ENCODE data around the gene GATM.
A peak's percentile ranks its signal among the peaks of the same experiment; 100 is the strongest.
"Not testable (repeated sequence)": the region's sequence is repeated elsewhere in the genome, so short reads cannot be mapped to it uniquely, and the experiment has no call there.

The GATM gene

GRCh38 chr15:45349623-45350022 lies 28.7 kb downstream of the GATM start:
- DNase-seq: no peak

- DNase-seq: no peak
These were observed 30.4 kb downstream of the GATM start for GRCh38 chr15:45347989-45348388.

GRCh38 chr15:45347033-45347432 lies 31.3 kb downstream of the GATM start:
- no peak for DNase-seq

GRCh38 chr15:45346381-45346780 lies 32.0 kb downstream of the GATM start:
- no peak for DNase-seq

- no peak for DNase-seq
These were observed 35.0 kb downstream of the GATM start for GRCh38 chr15:45343258-45343860.

DNA sequence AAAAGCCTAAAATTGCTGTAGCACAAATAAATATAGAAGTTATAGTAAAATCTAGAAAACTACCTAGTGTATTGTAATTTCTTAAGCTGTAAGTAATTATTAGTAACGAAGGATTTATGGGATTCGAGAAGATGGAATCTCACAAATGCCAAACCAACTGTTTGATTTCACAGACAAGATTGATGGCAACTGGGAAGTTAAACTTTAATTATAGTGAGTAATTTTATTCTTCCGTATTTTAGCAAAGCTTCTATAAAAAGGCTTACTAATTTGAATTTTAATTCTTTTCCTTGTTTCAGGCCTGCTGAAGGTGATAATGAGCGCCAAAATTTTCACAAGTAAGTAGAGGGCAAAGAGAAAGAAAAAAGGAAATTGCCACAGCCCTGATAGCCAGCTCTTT lies 36.6 kb downstream of the GATM start:
- DNase-seq: no peak

DNA sequence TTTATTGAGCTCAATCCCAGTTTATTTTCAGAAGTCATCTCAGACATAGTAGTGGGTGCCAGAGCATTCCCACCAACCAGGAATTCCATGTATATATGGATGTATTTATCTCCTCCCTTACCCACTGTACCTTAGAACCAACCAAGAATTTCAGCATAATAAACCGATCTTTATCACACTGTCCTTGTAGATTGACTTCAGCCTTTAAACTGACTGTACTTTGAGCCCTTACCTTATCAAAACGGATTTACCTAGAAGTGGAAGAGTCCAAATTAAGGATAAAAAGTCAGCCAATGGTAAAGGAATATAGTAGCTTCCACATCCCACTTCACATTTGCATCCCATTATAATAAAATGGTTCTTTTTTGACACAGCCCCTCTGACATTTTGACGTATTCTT lies 37.9 kb downstream of the GATM start:
- DNase-seq: no peak

- DNase-seq: peak in 1 of 6 experiments; percentile 5
These were observed 39.9 kb downstream of the GATM start for GRCh38 chr15:45338417-45338816.

DNA sequence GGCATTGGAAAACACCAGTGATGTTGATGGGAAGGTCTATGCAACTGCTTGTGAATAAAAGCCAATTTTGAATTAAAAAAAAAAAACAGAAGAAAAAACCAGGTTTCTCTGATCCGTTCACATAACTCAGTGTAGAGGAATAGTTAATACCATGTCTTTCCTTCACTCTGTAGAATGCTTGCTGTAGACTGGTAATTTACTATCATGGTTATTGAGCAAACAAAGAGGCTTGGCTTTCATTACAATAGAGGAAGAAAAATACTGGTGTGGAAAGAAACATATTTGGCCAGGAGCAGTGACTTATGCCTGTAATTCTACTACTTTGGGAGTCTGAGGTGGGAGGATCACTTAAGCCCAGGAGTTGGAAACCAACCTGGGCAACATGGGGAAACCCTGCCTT lies 41.1 kb downstream of the GATM start:
- DNase-seq: no peak

DNA sequence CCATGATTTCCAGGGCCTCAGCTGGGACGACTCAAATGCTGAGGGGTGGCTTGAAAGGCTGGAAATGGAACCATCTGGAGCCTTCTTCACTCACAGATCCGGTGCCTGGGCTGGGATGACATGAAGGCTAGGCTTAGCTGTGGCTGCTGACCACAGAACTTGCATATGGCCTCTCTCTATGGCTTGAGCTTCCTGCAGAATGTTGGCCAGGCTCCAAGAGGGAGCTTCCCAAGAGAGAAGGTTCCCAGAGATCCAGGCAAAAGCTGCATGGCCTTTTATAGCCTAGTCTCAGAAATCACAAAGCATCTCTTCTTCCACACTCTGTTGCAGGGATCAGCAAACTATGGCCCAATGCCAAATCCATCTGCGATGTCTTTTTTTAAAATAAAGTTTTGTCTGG lies 44.8 kb downstream of the GATM start:
- no peak for DNase-seq

DNA sequence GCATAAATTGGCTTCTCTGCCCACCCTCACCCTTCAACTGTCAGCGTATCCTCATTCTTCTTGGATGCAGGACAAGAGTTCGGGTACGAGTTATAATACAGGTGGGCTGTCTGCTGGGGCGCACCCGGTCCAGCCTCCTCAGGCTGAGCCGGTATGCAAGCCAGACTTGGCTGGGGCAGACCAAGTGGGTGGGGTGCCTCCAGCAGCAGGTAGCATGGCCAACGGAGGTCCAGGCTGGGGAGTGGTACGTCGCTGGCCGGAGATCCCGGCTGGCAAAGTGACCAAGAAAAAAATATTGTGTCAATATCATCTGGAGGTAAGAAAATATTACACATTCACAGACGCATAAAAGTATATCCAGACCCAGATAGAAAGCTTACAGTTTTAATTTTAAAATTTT lies 45.6 kb downstream of the GATM start:
- DNase-seq: no peak

DNA sequence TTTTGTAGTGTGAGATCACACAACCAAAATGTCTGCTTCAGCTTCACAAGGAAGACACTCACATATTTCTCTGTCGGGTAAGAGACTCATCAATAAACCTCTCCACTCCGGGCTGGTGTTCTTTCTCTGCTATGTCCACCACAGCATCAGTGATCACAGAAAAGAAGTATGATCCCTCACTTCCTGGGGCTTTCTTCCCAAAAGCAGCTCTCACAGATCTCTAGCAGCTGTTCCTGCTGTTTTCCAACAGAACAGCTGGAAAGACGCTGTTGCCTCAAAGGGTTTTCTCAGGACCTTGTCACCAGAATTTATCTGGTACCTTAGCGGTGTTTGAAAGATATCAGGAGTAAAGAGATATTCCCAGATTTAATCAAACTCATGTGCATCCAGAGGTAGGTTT lies 46.4 kb downstream of the GATM start:
- DNase-seq: no peak

- no peak for DNase-seq
These were observed 49.7 kb downstream of the GATM start for GRCh38 chr15:45328663-45329062.

- DNase-seq: no peak
These were observed 51.6 kb downstream of the GATM start for GRCh38 chr15:45326741-45327140.

- no peak for DNase-seq
These were observed 52.1 kb downstream of the GATM start for GRCh38 chr15:45326280-45326679.

DNA sequence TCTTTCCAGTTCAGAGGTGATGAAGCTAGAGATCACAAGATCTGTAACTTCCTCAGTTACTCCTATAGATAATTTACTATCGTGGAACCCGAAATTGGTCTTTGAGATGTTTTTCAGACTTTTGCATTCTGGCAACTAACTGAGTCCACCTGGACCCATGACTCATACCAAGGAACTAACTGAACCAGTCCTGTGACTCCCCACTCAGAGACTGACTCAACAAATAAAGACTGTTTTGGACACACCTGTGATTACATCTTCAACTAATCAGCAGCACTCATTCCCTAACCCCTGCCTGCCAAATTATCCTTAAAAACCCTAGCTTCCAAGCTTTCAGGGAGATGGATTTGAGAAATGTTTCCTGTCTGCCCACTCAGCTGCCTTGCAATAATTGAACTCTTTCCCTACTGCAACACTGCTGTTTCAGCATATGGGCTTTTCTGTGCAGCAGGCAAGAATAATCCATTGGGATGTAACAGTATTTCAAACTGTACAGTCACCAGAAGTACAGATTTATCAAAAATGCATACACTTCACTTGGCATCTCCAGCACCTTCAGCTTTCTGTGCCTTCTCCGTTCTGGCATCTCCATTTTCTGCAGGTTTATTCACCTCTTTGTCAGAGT lies 57.7 kb downstream of the GATM start:
- no peak for DNase-seq

- DNase-seq: no peak
These were observed 58.7 kb downstream of the GATM start for GRCh38 chr15:45319472-45320214.

DNA sequence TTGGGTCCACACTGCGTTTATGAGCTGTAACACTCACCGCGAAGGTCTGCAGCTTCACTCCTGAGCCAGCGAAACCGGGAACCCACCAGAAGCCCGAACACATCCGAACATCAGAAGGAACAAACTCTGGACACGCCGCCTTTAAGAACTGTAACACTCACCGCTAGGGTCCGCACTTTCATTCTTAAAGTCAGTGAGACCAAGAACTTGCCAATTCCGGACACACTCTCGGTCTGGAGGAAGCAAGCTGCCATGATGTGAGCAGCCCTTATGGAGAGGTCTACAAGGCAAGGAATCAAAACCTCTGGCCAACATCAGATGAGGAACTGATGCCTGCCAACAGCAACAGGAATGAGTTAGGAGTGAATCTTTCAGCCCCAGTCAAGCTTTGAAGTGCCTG lies 63.4 kb downstream of the GATM start:
- no peak for DNase-seq

GRCh38 chr15:45314117-45314516 lies 64.2 kb downstream of the GATM start:
- not testable (repeated sequence) for DNase-seq

Measured in stimulated activated naive CD4-positive, alpha-beta T cell (primary cell).